Left ventricle myocardium inferior (tissue), 1 donor: ENCODE results near the gene AP2A2. TPM values are rescaled to one million over a fixed set of nuclear protein-coding genes. Genes with fewer than 3 reads are reported as not detected.

Experiments
- DNase-seq: peaks from one replicate; pipeline ENCODE4 v3.0.0-alpha.2; 2020
- H3K27ac ChIP-seq: fragments of 200-600 bp; replicated peaks from 2 replicates; pipeline ENCODE4 v1.8.0; 2021
- H3K27me3 ChIP-seq: fragments of 200-600 bp; 2 replicates; pipeline ENCODE4 v1.8.0; 2021; ENCODE audit warnings: low read depth
- H3K36me3 ChIP-seq: fragments of 200-600 bp; 2 replicates; pipeline ENCODE4 v1.8.0; 2021
- H3K4me1 ChIP-seq: fragments of 200-600 bp; 2 replicates; pipeline ENCODE4 v1.8.0; 2021
- H3K4me3 ChIP-seq: fragments of 200-600 bp; 2 replicates; pipeline ENCODE4 v1.8.0; 2021; ENCODE audit warnings: mild to moderate bottlenecking, moderate library complexity
- H3K9me3 ChIP-seq: fragments of 200-600 bp; replicated peaks from 2 replicates; pipeline ENCODE4 v1.8.0; 2021
- CTCF ChIP-seq: fragments of 200-600 bp; IDR thresholded peaks from 2 replicates; pipeline ENCODE4 v1.8.0; 2021; ENCODE audit warnings: antibody characterized with exemption, mild to moderate bottlenecking, borderline replicate concordance
- intact Hi-C: fragments of 100-400 bp; cut with micrococcal nuclease; formaldehyde crosslinking; loops from one replicate; pipeline ENCODE4 v1.11.0; 2022
- total RNA-seq: library from RNA; stranded (reverse); fragmentation: NEBNext Ultra II Directional; extraction: Animal tissue kit (Norgen Biotek cat#: 25700); gene quantifications from one replicate; pipeline ENCODE4 v1.2.1, GENCODE V29; 2021
- donor health status: DM: no; HTN: yes; CAD: no; lungs with severe emphysema.

The AP2A2 gene
- total RNA-seq, 1 donor from 2014 or later: 41.4 TPM

DNA sequence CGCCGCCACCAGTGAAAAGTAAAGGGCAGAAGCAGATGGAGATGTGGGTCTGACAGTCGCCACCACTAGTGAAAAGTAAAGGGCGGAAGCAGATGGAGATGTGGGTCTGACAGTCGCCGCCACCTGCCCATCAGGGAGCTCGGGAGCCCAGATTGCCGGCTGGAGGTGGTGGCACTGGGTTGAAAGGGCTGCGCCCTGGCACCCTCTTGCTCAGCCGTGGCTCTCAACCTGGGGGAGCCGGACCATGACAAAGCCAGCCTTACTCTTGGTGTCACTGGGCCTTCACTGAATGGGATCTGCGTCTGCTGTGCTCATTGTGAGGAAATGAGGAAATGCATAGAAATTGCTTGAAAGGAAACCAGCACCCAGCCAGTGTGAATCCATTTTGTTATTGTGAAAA, 36.3 kb downstream of the AP2A2 start:
- no peak for DNase-seq

GRCh38 chr11:962688-963087, 37.0 kb downstream of the AP2A2 start:
- TF ChIP-seq CTCF: no peak
- H3K36me3 ChIP-seq: peaks cover 35% of the 10 kb centered on the region
- no peak overlapping the region for H3K4me3 ChIP-seq
- intact Hi-C loops: no loop called here
- no peaks in the 10 kb centered on the region for H3K27me3 ChIP-seq
- H3K9me3 ChIP-seq: no peaks in the 10 kb centered on the region
- DNase-seq: no peak
- H3K27ac ChIP-seq: no peak overlapping the region
- peaks cover 15% of the 10 kb centered on the region for H3K4me1 ChIP-seq

More for the DNA sequence above, 36.3 kb downstream of the AP2A2 start:
- intact Hi-C loops: no loop called here
- Histone ChIP-seq H3K27ac (no peak overlapping the region), H3K4me3 (no peak overlapping the region), H3K4me1 (peaks cover 10% of the 10 kb centered on the region), H3K36me3 (peaks cover 39% of the 10 kb centered on the region), H3K9me3 (no peaks in the 10 kb centered on the region), H3K27me3 (no peaks in the 10 kb centered on the region)
- no peak for TF ChIP-seq CTCF

DNA sequence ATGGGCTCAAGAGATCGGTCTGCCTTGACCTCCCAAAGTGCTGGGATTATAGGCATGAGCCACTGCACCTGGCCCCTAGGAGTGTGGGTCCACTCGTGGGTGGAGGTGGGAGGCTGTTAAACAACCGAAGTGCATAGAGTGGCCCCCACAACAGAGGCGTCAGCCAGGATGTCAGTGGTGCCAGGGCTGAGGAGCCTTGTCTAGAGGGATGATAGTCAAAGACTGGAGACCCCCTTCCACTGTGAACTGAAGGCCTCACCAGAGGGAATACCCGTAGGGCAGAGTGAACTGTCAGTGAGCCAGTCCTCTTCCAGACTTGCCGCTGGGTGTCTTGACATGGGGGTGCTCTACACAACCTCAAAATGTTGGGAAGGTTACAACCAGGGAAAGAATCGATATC, 38.2 kb downstream of the AP2A2 start:
- no peak overlapping the region for H3K4me3 ChIP-seq
- no peaks in the 10 kb centered on the region for H3K9me3 ChIP-seq
- TF ChIP-seq CTCF: no peak
- no peak for DNase-seq
- intact Hi-C loops: no loop called here
- peaks cover 25% of the 10 kb centered on the region for H3K4me1 ChIP-seq
- H3K36me3 ChIP-seq: peaks cover 32% of the 10 kb centered on the region
- H3K27ac ChIP-seq: no peak overlapping the region
- H3K27me3 ChIP-seq: no peaks in the 10 kb centered on the region

DNA sequence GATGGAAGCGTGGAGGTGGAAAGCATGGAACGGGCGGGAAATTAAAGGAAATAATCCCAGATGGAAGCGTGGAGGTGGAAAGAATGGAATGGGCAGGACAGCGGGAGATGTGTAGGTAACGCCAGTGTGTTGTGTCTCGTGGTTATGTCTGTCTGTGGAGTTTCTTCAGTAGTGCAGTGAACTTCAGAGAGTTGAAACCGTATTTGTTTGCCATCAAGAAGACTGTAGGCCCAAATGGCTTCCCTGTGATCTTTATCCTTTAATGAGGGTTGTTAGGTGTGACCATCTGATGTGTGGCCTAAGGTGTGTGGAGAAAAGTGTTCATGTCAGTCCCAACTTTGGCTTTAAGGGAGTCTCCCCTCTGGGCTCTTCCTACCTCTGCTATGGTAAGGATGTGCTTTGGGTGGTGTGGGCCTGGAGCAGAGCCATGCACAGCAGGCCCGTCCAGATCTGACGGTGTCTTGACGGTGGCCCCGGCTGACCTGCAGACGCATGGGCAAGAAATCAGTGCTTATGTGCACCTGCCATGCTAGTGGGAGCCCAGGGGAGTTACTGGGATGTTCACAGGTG, 39.6 kb downstream of the AP2A2 start:
- H3K9me3 ChIP-seq: no peaks in the 10 kb centered on the region
- no peak for DNase-seq
- peaks cover 28% of the 10 kb centered on the region for H3K36me3 ChIP-seq
- H3K4me1 ChIP-seq: peaks cover 36% of the 10 kb centered on the region
- H3K4me3 ChIP-seq: no peak overlapping the region
- TF ChIP-seq CTCF: no peak
- intact Hi-C loops: no loop called here
- no peaks in the 10 kb centered on the region for H3K27me3 ChIP-seq
- no peak overlapping the region for H3K27ac ChIP-seq

GRCh38 chr11:967995-968751, 42.5 kb downstream of the AP2A2 start:
- Histone ChIP-seq H3K27ac (no peak overlapping the region), H3K36me3 (peaks cover 39% of the 10 kb centered on the region), H3K9me3 (no peaks in the 10 kb centered on the region), H3K4me1 (peaks cover 36% of the 10 kb centered on the region), H3K27me3 (no peaks in the 10 kb centered on the region), H3K4me3 (no peak overlapping the region)
- TF ChIP-seq CTCF: no peak
- DNase-seq: no peak
- intact Hi-C loops: no loop called here
